Right atrium auricular region (tissue), 2 donors: ENCODE measurements around the gene SH2D7. TPM values are rescaled to one million over a fixed set of nuclear protein-coding genes. Genes with fewer than 3 reads are reported as not detected.

ENCODE experiments used
- DNase-seq: peaks from one replicate; pipeline ENCODE4 v3.0.0-alpha.2; 2019; ENCODE audit warnings: low spot score
- H3K27ac ChIP-seq, 2 donors: fragments of 200-600 bp; sonication (generic); 1 replicate in 1 of 2; 2 replicates in 1 of 2; pipeline ENCODE4 v1.5.1; 2016 to 2019
- H3K27me3 ChIP-seq, 2 donors: fragments of 200-600 bp; sonication (generic); one replicate each; pipeline versions ENCODE4 v1.5.1 to v1.6.0; 2017 to 2019
- H3K36me3 ChIP-seq: fragments of 200-600 bp; sonication (generic); one replicate; pipeline ENCODE4 v1.5.1; 2016
- H3K4me1 ChIP-seq, 2 donors: fragments of 200-600 bp; sonication (generic); one replicate each; pipeline versions ENCODE4 v1.5.1 to v1.6.0; 2017 to 2019
- H3K4me3 ChIP-seq, 2 donors: fragments of 200-600 bp; sonication (generic); 1 replicate in 1 of 2; 2 replicates in 1 of 2; pipeline ENCODE4 v1.5.1; 2017 to 2019; ENCODE audit warnings: mild to moderate bottlenecking in 1 of 2, moderate library complexity in 1 of 2
- H3K9me3 ChIP-seq, 2 donors: fragments of 200-600 bp; sonication (generic); one replicate each; pipeline ENCODE4 v1.5.1; 2019
- CTCF ChIP-seq, 2 donors: fragments of 200-600 bp; sonication (generic); IDR thresholded peaks; one replicate each; pipeline ENCODE4 v1.5.1; 2019; ENCODE audit warnings: antibody characterized with exemption in 2 of 2
- total RNA-seq, 2 donors: library from RNA; depleted of rRNA; stranded (reverse); fragments of >200 nt; gene quantifications; one replicate each; pipeline ENCODE4 v1.1.0, GENCODE V29; 2016

Gene SH2D7
- total RNA-seq, 2 donors from 2014 or later = not detected

GRCh38 chr15:78077053-78077870 is 15.1 kb upstream of the SH2D7 start, which contains the start of gene TBC1D2B:
Gene TBC1D2B (minus strand): TSS chr15:78077711. CDS start chr15:78077652, 59 bp downstream.
- no peak for DNase-seq
- H3K4me1 ChIP-seq = peaks cover 0 to 41% of the 10 kb centered on the region in 2 donors

GRCh38 chr15:78077871-78078210 is 14.5 kb upstream of the SH2D7 start:
- Histone ChIP-seq H3K4me1 (peaks cover 0 to 35% of the 10 kb centered on the region in 2 donors), H3K36me3 (no peaks in the 10 kb centered on the region), H3K4me3 (peak overlapping the region; percentile 30 to 88), H3K27ac (peak overlapping the region; percentile 63 to 91), H3K27me3 (no peaks in the 10 kb centered on the region), H3K9me3 (no peaks in the 10 kb centered on the region)
- no peak for DNase-seq
- no peak for TF ChIP-seq CTCF (IDR thresholded peaks at IDR 0.05)

More at GRCh38 chr15:78077053-78077870, 15.1 kb upstream of the SH2D7 start, which contains the start of gene TBC1D2B:
- Histone ChIP-seq H3K27ac (peak within 1 kb of the TSS; percentile 87 to 91), H3K36me3 (no peaks in the 10 kb centered on the region), H3K9me3 (no peaks in the 10 kb centered on the region), H3K4me3 (peak within 1 kb of the TSS; percentile 74 to 88), H3K27me3 (no peaks in the 10 kb centered on the region)
- TF ChIP-seq CTCF (IDR thresholded peaks at IDR 0.05) = no peak

- DNase-seq = no peak
Measured at GRCh38 chr15:78079298-78080087, 12.9 kb upstream of the SH2D7 start.

GRCh38 chr15:78080088-78080460 is 12.3 kb upstream of the SH2D7 start:
- no peaks in the 10 kb centered on the region for H3K36me3 ChIP-seq
- H3K4me3 ChIP-seq = no peak overlapping the region
- no peak overlapping the region for H3K27ac ChIP-seq
- no peaks in the 10 kb centered on the region for H3K27me3 ChIP-seq
- no peaks in the 10 kb centered on the region for H3K9me3 ChIP-seq
- no peak for TF ChIP-seq CTCF (IDR thresholded peaks at IDR 0.05)
- DNase-seq = no peak
- H3K4me1 ChIP-seq = peaks cover 0 to 26% of the 10 kb centered on the region in 2 donors

More at GRCh38 chr15:78079298-78080087, 12.9 kb upstream of the SH2D7 start:
- Histone ChIP-seq H3K36me3 (no peaks in the 10 kb centered on the region), H3K27me3 (no peaks in the 10 kb centered on the region), H3K4me1 (peaks cover 0 to 27% of the 10 kb centered on the region in 2 donors), H3K9me3 (no peaks in the 10 kb centered on the region), H3K27ac (no peak overlapping the region), H3K4me3 (no peak overlapping the region)
- TF ChIP-seq CTCF (IDR thresholded peaks at IDR 0.05) = no peak

GRCh38 chr15:78082106-78082742 is 10.1 kb upstream of the SH2D7 start:
- no peaks in the 10 kb centered on the region for H3K27me3 ChIP-seq
- peaks cover 0 to 6% of the 10 kb centered on the region in 2 donors for H3K4me1 ChIP-seq
- H3K36me3 ChIP-seq = no peaks in the 10 kb centered on the region
- DNase-seq = no peak
- no peaks in the 10 kb centered on the region for H3K9me3 ChIP-seq
- no peak overlapping the region for H3K27ac ChIP-seq
- no peak overlapping the region for H3K4me3 ChIP-seq
- TF ChIP-seq CTCF (IDR thresholded peaks at IDR 0.05) = no peak
